MM.1S (cell line): ENCODE results near the gene MBOAT7.

ENCODE experiments used
- DNase-seq: peaks from one replicate; pipeline ENCODE4 v3.0.0-alpha.2; 2015
- H2AFZ ChIP-seq: fragments of 300-600 bp; sonication (generic); 2 replicates; pipeline ENCODE4 v1.6.0; 2016; ENCODE audit warnings: antibody characterized with exemption, low read length
- H3F3A ChIP-seq: fragments of 300-600 bp; sonication (generic); 2 replicates; pipeline ENCODE4 v1.6.1; 2016; ENCODE audit warnings: mild to moderate bottlenecking, antibody characterized with exemption, low read length, moderate library complexity, mixed read lengths; ENCODE audit not compliant: insufficient read depth
- H3K27ac ChIP-seq: fragments of 300-600 bp; sonication (generic); 2 replicates; pipeline ENCODE4 v1.5.1; 2016; ENCODE audit warnings: mild to moderate bottlenecking, low read length
- H3K27me3 ChIP-seq: fragments of 300-600 bp; sonication (generic); replicated peaks from 2 replicates; pipeline ENCODE4 v1.6.0; 2016; ENCODE audit warnings: low read length; ENCODE audit not compliant: insufficient read depth
- H3K36me3 ChIP-seq: fragments of 300-600 bp; sonication (generic); replicated peaks from 2 replicates; pipeline ENCODE4 v1.6.1; 2016; ENCODE audit warnings: mild to moderate bottlenecking, low read length, mixed read lengths; ENCODE audit not compliant: insufficient read depth
- H3K4me1 ChIP-seq: fragments of 300-600 bp; sonication (generic); 2 replicates; pipeline ENCODE4 v1.6.1; 2016; ENCODE audit warnings: low read length, mixed read lengths
- H3K4me2 ChIP-seq: fragments of 300-600 bp; sonication (generic); 2 replicates; pipeline ENCODE4 v1.6.0; 2016; ENCODE audit warnings: low read depth, low read length
- H3K4me3 ChIP-seq: fragments of 300-600 bp; sonication (generic); 2 replicates; pipeline ENCODE4 v1.5.1; 2016; ENCODE audit warnings: low read length, mixed read lengths
- H3K79me2 ChIP-seq: fragments of 300-600 bp; sonication (generic); 2 replicates; pipeline ENCODE4 v1.6.1; 2016; ENCODE audit warnings: mixed run types, low read length, mixed read lengths
- H3K9ac ChIP-seq: fragments of 300-600 bp; sonication (generic); 2 replicates; pipeline ENCODE4 v1.6.1; 2016; ENCODE audit warnings: low read length, mixed read lengths
- H3K9me2 ChIP-seq: fragments of 300-600 bp; sonication (generic); replicated peaks from 2 replicates; pipeline ENCODE4 v1.6.1; 2016; ENCODE audit warnings: mild to moderate bottlenecking, low read length, mixed read lengths; ENCODE audit not compliant: insufficient read depth
- H3K9me3 ChIP-seq: fragments of 300-600 bp; sonication (generic); replicated peaks from 2 replicates; pipeline ENCODE4 v1.6.1; 2016; ENCODE audit warnings: mild to moderate bottlenecking, low read length, mixed read lengths; ENCODE audit not compliant: insufficient read depth
- H4K20me1 ChIP-seq: fragments of 300-600 bp; sonication (generic); 2 replicates; pipeline ENCODE4 v1.6.1; 2016; ENCODE audit warnings: mild to moderate bottlenecking, low read length, moderate library complexity, mixed read lengths; ENCODE audit not compliant: insufficient read depth
- CTCF ChIP-seq: fragments of 300-600 bp; sonication (generic); IDR thresholded peaks from 2 replicates; pipeline ENCODE4 v1.5.1; 2016; ENCODE audit warnings: antibody characterized with exemption, low read length, mixed read lengths
- EZH2 ChIP-seq: fragments of 300-600 bp; sonication (generic); optimal IDR thresholded peaks from 2 replicates; pipeline ENCODE3; 2017; ENCODE audit warnings: low read depth, mild to moderate bottlenecking, antibody characterized with exemption, low read length, mixed read lengths
- EZH2phosphoT487 ChIP-seq: fragments of 300-600 bp; sonication (generic); IDR thresholded peaks from 2 replicates; pipeline ENCODE4 v1.6.1; 2018; ENCODE audit warnings: antibody characterized with exemption, low read length

The MBOAT7 gene

GRCh38 chr19:54128796-54129616, 60.4 kb downstream of the MBOAT7 start:
- no peaks in the 10 kb centered on the region for H3K36me3 ChIP-seq
- H3K27me3 ChIP-seq, result no peaks in the 10 kb centered on the region

GRCh38 chr19:54128441-54128725, 61.0 kb downstream of the MBOAT7 start:
- Histone ChIP-seq H3K79me2 (no peaks in the 10 kb centered on the region), H3K27me3 (no peaks in the 10 kb centered on the region), H4K20me1 (no peaks in the 10 kb centered on the region), H3F3A (no peaks in the 10 kb centered on the region), H2AFZ (no peak overlapping the region), H3K4me1 (no peaks in the 10 kb centered on the region), H3K9me3 (no peaks in the 10 kb centered on the region), H3K9me2 (no peaks in the 10 kb centered on the region), H3K9ac (no peak overlapping the region), H3K4me2 (no peak overlapping the region), H3K36me3 (no peaks in the 10 kb centered on the region), H3K27ac (no peak overlapping the region), H3K4me3 (no peak overlapping the region)
- no peak for TF ChIP-seq CTCF
- TF ChIP-seq EZH2phosphoT487, result no peak
- TF ChIP-seq EZH2, result no peak
- no peak for DNase-seq

More at GRCh38 chr19:54128796-54129616, 60.4 kb downstream of the MBOAT7 start:
- no peaks in the 10 kb centered on the region for H3K4me1 ChIP-seq
- TF ChIP-seq EZH2phosphoT487, result no peak
- TF ChIP-seq EZH2, result no peak
- no peak for TF ChIP-seq CTCF
- H3K9me2 ChIP-seq, result no peaks in the 10 kb centered on the region
- no peaks in the 10 kb centered on the region for H3K9me3 ChIP-seq
- no peaks in the 10 kb centered on the region for H3K79me2 ChIP-seq
- no peaks in the 10 kb centered on the region for H3F3A ChIP-seq
- no peak overlapping the region for H3K4me2 ChIP-seq
- DNase-seq, result no peak
- no peak overlapping the region for H2AFZ ChIP-seq
- no peaks in the 10 kb centered on the region for H4K20me1 ChIP-seq
- H3K27ac ChIP-seq, result no peak overlapping the region
- H3K9ac ChIP-seq, result no peak overlapping the region
- no peak overlapping the region for H3K4me3 ChIP-seq

- Histone ChIP-seq H4K20me1 (no peaks in the 10 kb centered on the region), H3F3A (no peaks in the 10 kb centered on the region), H3K4me2 (no peak overlapping the region), H2AFZ (no peak overlapping the region), H3K27ac (no peak overlapping the region), H3K4me3 (no peak overlapping the region), H3K4me1 (no peaks in the 10 kb centered on the region), H3K9ac (no peak overlapping the region), H3K9me2 (no peaks in the 10 kb centered on the region), H3K9me3 (no peaks in the 10 kb centered on the region), H3K27me3 (no peaks in the 10 kb centered on the region), H3K79me2 (no peaks in the 10 kb centered on the region), H3K36me3 (no peaks in the 10 kb centered on the region)
- no peak for DNase-seq
- TF ChIP-seq EZH2phosphoT487 (no peak), EZH2 (no peak), CTCF (no peak)
These were observed 61.5 kb downstream of the MBOAT7 start for GRCh38 chr19:54127688-54128440.
